Pancreas (tissue), 10 donors: Measurements from ENCODE around the gene DCTN2. TPM values are rescaled to one million over a fixed set of nuclear protein-coding genes. Genes with fewer than 3 reads are reported as not detected.

ENCODE experiments used
- ATAC-seq, 4 donors: fragments of 200-7000 bp; cut with Tn5 transposase; one replicate each; pipeline versions ENCODE4 v1.8.0 to v1.9.1; 2020; ENCODE audit warnings: mild to moderate bottlenecking in 4 of 4, moderate library complexity in 4 of 4
- DNase-seq, 6 donors: peaks; one replicate each; pipeline ENCODE4 v3.0.0-alpha.2; 2020
- FAIRE-seq: peaks from 2 replicates; lab custom pipeline; 2012; peaks lifted over from hg19 to GRCh38; lab: Jason Lieb, UNC
- H3K27ac ChIP-seq, 4 donors: fragments of 200-600 bp; sonication (generic); 1 replicate in 3 of 4; 2 replicates in 1 of 4; pipeline versions ENCODE4 v1.5.0 to v1.8.0; 2020
- H3K27me3 ChIP-seq, 4 donors: fragments of 200-600 bp; one replicate each; pipeline ENCODE4 v1.8.0; 2021
- H3K36me3 ChIP-seq, 3 donors: fragments of 200-600 bp; sonication (generic) in 1 of 3; one replicate each; pipeline versions ENCODE4 v1.5.0 to v1.8.0; 2020 to 2021
- H3K4me1 ChIP-seq, 3 donors: fragments of 200-600 bp; one replicate each; pipeline ENCODE4 v1.8.0; 2021
- H3K4me3 ChIP-seq, 4 donors: fragments of 200-600 bp; sonication (generic) in 2 of 4; one replicate each; pipeline versions ENCODE4 v1.5.0 to v1.8.0; 2020 to 2021
- H3K9me3 ChIP-seq, 4 donors: fragments of 200-600 bp; one replicate each; pipeline ENCODE4 v1.8.0; 2021
- WGBS, 2 donors: extraction: QIAGEN DNeasy Blood & Tissue Kit; methylation state at CpG; one replicate each; pipeline ENCODE4 v1.1.7; 2013; 5-methylcytosine and 5-hydroxymethylcytosine counted together
- intact Hi-C, 3 donors: fragments of 100-400 bp; cut with DNase I; formaldehyde crosslinking; loops; one replicate each; pipeline versions ENCODE4 v1.11.1 to v1.14.2; 2022
- polyA plus RNA-seq, 2 donors: library from polyadenylated mRNA; stranded (reverse); fragments of 200-250 nt; gene quantifications; one replicate each; pipeline ENCODE4 v1.2.3, GENCODE V29; 2013
- total RNA-seq, 6 donors: library from RNA; stranded (reverse); fragmentation: NEBNext Ultra II Directional in 4 of 6; extraction: Animal tissue kit (Norgen Biotek cat#: 25700) in 4 of 6; gene quantifications; one replicate each; pipeline versions ENCODE4 v1.2.1 to v1.2.4, GENCODE V29; 2021 to 2023
- TF ChIP-seq, protein P1 (sequence below), 4 donors: fragments of 200-600 bp; sonication (generic) in 3 of 4; IDR thresholded peaks; one replicate each; pipeline versions ENCODE4 v1.5.0 to v1.8.0; 2021; ENCODE audit warnings: antibody characterized with exemption in 4 of 4
- donor health status: healthy with polysubstance abuse.
- donor health status: DM: no; HTN: no; CAD: no; lungs with moderate emphysema.
- donor health status: DM: no; HTN: no; CAD: no.
- donor health status: control.
- donor health status: control.
- donor health status: Bipolar disorder and iron deficiency.
- donor health status: DM: yes; HTN: yes; CAD: no.
- donor health status: DM: no; HTN: no; CAD: no.
- donor health status: DM: no; HTN: no; CAD: no.
- donor health status: DM: yes; HTN: yes; CAD: no.

DCTN2 gene
- total and polyA plus RNA-seq, 8 donors = 54.9 to 117 (median 64.4) TPM

DNA sequence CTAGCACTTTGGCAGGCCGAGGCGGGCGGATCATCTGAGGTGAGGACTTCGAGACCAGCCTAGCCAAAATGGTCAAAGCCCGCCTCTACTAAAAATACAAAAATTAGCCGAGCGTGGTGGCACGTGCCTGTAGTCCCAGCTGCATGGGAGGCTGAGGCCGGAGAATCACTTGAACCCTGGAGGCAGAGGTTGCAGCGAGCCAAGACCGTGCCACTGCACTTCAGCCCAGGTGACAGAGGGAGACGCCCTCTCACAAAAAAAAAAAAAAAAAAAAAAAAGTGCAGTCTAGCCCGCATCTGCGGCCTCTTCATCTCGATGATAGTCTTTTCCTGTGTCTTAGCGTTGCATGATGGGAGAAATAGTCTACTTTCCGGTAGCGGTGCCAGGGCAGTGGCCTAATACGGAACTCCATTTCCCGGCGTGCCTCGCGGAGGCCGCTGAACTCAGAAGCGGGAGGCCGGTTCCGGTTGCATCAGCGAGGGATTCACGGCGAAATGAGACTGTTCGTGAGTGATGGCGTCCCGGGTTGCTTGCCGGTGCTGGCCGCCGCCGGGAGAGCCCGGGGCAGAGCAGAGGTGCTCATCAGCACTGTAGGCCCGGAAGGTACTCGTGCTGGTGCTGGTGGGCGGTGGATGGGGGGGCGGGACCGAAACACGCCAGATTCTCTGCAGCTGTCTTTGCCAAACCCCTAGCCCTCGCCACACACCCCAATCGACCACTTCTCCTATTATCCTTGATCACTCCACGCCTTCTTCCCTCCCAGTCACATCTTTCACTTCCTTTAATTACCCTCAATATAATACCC is 59.2 kb downstream of the DCTN2 start, which contains the start of gene MARS1:
Gene MARS1, plus strand, starts transcription at position 472 of the 805 bp plus-strand sequence. Its CDS starts 23 bp downstream, at position 495.
- FAIRE-seq (peak; percentile 85), ATAC-seq (peak; percentile 98 to 100 (median 99)), DNase-seq (peak; percentile 89 to 95 (median 94))
- H3K9me3 ChIP-seq = no peaks in the 10 kb centered on the region
- peaks cover 0 to 21% (median 13%) of the 10 kb centered on the region in 3 donors for H3K36me3 ChIP-seq
- intact Hi-C loops = no loop called here
- H3K27me3 ChIP-seq = no peaks in the 10 kb centered on the region
- WGBS, 2 donors = 7 to 9% methylated on average over 42 to 47 of the region's 47 CpGs
- TF ChIP-seq, protein P1, sequence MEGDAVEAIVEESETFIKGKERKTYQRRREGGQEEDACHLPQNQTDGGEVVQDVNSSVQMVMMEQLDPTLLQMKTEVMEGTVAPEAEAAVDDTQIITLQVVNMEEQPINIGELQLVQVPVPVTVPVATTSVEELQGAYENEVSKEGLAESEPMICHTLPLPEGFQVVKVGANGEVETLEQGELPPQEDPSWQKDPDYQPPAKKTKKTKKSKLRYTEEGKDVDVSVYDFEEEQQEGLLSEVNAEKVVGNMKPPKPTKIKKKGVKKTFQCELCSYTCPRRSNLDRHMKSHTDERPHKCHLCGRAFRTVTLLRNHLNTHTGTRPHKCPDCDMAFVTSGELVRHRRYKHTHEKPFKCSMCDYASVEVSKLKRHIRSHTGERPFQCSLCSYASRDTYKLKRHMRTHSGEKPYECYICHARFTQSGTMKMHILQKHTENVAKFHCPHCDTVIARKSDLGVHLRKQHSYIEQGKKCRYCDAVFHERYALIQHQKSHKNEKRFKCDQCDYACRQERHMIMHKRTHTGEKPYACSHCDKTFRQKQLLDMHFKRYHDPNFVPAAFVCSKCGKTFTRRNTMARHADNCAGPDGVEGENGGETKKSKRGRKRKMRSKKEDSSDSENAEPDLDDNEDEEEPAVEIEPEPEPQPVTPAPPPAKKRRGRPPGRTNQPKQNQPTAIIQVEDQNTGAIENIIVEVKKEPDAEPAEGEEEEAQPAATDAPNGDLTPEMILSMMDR (IDR thresholded peaks at IDR 0.05) = no peak
- peak within 1 kb of the TSS; percentile 53 to 93 (median 82) for H3K4me3 ChIP-seq
- peak within 1 kb of the TSS in 3 of 4 donors; percentile 6 to 50 (median 24) for H3K27ac ChIP-seq
- peaks cover 0 to 10% (median 0%) of the 10 kb centered on the region in 3 donors for H3K4me1 ChIP-seq

DNA sequence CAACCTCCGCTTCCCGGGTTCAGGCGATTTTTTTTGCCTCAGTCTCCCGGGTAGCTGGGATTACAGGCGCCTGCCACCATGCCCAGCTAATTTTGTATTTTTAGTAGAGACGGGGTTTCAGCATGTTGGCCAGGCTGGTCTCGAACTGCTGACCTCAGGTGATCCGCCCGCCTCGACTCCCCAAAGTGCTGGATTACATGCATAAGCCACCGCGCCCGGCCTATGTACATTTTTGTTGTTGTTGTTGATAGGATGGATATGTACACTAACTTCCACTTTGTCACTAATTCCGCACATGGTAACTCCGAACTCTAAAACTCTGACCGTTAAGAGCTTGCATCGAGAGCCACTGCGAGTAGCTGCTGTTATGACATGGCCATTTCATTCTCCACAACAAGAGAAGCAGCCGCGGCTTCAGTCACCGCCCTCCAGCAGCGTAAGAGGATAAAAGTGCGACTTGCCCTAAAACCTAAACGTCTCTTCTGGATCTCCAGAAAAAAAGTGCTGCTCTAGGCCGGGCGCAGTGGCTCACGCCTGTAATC is 59.9 kb downstream of the DCTN2 start:
- Histone ChIP-seq H3K27me3 (no peaks in the 10 kb centered on the region), H3K4me1 (peaks cover 0 to 10% (median 0%) of the 10 kb centered on the region in 3 donors), H3K36me3 (peaks cover 0 to 21% (median 13%) of the 10 kb centered on the region in 3 donors), H3K27ac (no peak overlapping the region), H3K4me3 (peak overlapping the region in 2 of 4 donors; percentile 84 to 93), H3K9me3 (no peaks in the 10 kb centered on the region)
- ATAC-seq = no peak
- FAIRE-seq = no peak
- TF ChIP-seq, protein P1 (IDR thresholded peaks at IDR 0.05) = no peak
- 75 to 80% methylated on average over 27 of the region's 27 CpGs for WGBS, 2 donors
- intact Hi-C loops = no loop called here
- no peak for DNase-seq

- no peak for ATAC-seq
- FAIRE-seq = no peak
- DNase-seq = no peak
- TF ChIP-seq, protein P1 (IDR thresholded peaks at IDR 0.05) = no peak
- no peaks in the 10 kb centered on the region for H3K27me3 ChIP-seq
- intact Hi-C loops = no loop called here
- no peak overlapping the region for H3K27ac ChIP-seq
- H3K4me1 ChIP-seq = peaks cover 0 to 10% (median 0%) of the 10 kb centered on the region in 3 donors
- no peaks in the 10 kb centered on the region for H3K9me3 ChIP-seq
- H3K36me3 ChIP-seq = peaks cover 0 to 10% (median 6%) of the 10 kb centered on the region in 3 donors
- H3K4me3 ChIP-seq = no peak overlapping the region
These were observed 61.3 kb downstream of the DCTN2 start for GRCh38 chr12:57485695-57486094.

- no peak for FAIRE-seq
- Histone ChIP-seq H3K4me3 (no peak overlapping the region), H3K36me3 (no peaks in the 10 kb centered on the region), H3K27ac (no peak overlapping the region), H3K27me3 (no peaks in the 10 kb centered on the region), H3K9me3 (no peaks in the 10 kb centered on the region), H3K4me1 (no peaks in the 10 kb centered on the region)
- WGBS, 2 donors = 62 to 64% methylated on average over 5 of the region's 5 CpGs
- no peak for DNase-seq
- intact Hi-C loops = no loop called here
- no peak for ATAC-seq
- TF ChIP-seq, protein P1 (IDR thresholded peaks at IDR 0.05) = no peak
These were observed 63.5 kb downstream of the DCTN2 start for GRCh38 chr12:57483466-57483865.
